Choroid plexus epithelial cell (primary cell): ENCODE measurements around the gene RNF215.
A peak's percentile ranks its signal among the peaks of the same experiment; 100 is the strongest.

Experiments used
- DNase-seq: peaks from one replicate; pipeline ENCODE4 v3.0.0-alpha.2; 2010; ENCODE audit warnings: low read depth
- H3K4me3 ChIP-seq: 2 replicates; pipeline ENCODE4 v1.5.1; 2011; ENCODE audit warnings: low read depth, mild to moderate bottlenecking, control low read depth, low read length, moderate library complexity
- TF ChIP-seq, protein P1 (sequence below): conservative IDR thresholded peaks from 2 replicates; pipeline ENCODE4 v1.5.1; 2011; ENCODE audit warnings: low read depth, mild to moderate bottlenecking, control low read depth, inconsistent platforms, low read length, moderate library complexity

RNF215 gene

DNA sequence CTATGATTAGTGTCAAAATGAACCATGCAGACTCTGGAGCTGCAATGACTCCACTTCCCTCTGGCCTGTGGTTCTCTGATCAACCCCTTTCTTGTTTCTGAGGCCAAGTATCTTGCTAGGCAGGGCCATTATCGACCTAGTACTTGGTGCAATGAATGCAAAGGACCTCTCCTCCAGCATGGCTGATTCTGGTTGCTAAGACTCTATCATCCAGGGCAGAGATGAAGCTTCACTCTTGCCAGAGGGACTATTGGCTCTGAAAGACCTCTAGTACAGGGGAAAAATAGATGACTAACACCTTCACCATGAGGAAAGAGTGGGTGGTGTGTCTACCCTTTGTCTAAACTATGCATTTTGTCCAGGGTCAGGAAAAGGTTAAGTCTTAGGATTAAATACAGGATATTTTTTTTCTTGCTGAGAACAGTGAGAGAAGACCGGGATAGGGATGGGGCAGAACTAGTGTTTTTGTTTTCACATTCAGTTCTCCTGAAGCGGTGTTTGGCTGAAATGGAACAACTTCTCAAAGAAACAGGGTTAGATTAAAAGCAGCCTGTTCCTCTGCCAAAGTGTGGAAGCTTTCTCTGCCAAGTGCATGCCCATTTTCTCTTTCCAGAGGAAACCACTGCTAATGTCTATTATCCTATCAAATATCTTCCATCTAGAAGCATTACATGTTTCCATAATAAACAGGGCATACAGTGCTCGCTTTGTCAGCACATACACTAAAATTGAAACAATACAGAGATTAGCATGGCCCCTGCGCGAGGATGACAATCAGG lies 33.3 kb upstream of the RNF215 start:
- DNase-seq: peak; percentile 89
- TF ChIP-seq, protein P1, sequence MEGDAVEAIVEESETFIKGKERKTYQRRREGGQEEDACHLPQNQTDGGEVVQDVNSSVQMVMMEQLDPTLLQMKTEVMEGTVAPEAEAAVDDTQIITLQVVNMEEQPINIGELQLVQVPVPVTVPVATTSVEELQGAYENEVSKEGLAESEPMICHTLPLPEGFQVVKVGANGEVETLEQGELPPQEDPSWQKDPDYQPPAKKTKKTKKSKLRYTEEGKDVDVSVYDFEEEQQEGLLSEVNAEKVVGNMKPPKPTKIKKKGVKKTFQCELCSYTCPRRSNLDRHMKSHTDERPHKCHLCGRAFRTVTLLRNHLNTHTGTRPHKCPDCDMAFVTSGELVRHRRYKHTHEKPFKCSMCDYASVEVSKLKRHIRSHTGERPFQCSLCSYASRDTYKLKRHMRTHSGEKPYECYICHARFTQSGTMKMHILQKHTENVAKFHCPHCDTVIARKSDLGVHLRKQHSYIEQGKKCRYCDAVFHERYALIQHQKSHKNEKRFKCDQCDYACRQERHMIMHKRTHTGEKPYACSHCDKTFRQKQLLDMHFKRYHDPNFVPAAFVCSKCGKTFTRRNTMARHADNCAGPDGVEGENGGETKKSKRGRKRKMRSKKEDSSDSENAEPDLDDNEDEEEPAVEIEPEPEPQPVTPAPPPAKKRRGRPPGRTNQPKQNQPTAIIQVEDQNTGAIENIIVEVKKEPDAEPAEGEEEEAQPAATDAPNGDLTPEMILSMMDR: no peak
- H3K4me3 ChIP-seq: no peak overlapping the region

DNA sequence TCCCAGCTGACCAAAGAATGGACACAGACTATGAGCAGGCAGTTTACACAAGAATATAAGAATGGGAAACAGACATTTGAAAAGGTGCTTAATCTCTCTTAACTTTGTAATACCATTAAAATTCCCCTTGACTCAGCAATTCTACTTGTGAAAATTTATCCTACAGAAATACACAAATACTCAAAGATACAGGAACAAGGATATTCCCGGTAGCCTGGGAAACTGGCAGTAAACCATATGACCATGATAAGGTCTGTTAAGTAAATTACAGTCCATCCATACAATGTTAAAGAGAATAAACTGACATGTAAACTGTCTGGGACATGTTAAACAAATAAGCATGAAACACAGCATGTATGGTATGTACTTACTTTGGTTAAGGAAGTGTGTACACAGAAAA lies 29.6 kb upstream of the RNF215 start:
- no peak overlapping the region for H3K4me3 ChIP-seq
- DNase-seq: no peak
- TF ChIP-seq, protein P1: no peak

DNA sequence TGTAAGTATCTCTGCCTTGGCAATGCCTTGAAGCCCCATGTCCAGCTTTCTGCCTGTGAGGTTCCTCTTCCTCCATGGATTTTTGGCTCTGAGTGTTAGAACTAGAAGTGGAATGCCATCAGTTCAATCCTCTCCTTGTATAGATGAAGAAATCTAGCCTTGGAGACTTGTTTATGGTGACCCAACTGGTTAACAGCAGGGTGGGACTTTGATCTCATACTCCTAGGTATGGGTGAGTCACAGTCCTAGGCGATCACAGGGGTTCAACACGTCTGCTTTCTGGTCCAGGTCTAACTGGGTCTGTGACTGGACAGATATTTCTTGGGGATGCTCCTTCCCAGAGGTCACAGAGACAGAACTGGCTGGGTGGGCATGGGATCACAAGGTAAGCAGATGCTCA lies 29.2 kb upstream of the RNF215 start:
- H3K4me3 ChIP-seq: no peak overlapping the region
- DNase-seq: peak; percentile 60
- TF ChIP-seq, protein P1: no peak

DNA sequence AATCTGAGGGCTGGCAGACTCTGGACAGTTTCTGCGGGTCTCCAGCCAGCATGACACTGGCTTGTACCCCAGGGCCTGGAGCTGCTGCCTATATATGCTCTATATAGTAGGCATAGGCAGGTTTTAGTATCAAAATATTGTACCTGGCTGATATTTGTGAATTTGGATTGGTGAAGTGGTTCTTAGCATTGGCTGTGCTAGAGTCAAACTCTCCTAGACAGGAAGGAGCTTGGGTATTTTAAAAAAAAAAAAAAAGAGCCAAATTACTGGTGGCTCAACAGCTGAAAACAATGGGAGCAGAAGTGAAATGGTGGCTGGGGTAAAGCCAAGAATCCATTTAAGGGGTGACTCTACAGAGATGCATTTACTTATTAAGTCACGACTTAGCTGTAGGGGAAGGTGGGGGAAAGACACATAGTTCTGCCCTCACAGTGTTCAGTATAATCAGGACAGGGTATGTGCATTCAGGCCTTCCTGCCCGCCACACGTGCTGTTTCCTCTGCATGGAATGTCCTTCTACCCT lies 27.4 kb upstream of the RNF215 start:
- TF ChIP-seq, protein P1: no peak
- DNase-seq: no peak
- H3K4me3 ChIP-seq: no peak overlapping the region

DNA sequence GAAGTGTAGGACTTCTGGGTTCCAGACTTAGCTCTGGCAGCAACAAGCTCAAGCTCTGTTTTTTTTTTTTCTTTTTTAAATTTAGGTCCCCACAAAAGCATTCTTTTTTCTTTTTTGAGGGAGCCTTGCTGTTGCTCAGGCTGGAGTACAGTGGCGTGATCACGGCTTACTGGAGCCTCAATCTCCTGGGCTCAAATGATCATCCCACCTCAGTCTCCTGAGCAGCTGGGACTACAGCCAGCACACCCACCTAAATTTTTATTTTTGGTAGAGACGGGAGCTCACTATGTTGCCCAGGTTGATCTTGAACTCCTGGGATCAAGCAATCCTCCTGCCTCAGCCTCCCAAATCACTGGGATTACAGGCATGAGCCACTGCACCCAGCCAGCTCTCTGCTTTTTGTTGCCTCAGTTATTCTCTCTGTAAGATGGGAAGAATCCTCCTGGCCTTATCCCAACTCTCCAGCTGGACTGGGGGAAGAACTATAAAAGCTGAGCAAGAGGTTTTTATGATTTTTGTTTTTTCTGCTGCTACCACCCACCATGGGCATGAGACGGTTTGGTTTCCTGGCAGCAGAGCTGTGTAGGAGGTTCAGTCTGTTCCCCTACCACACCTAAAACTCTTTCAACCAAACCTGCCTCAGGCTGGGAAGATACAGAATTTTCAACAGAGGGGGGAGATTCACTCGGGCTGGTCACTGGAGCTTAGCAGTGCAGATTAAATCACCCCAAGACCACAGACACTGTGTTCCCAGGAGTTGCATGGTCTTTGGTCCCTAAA lies 26.7 kb upstream of the RNF215 start:
- no peak for DNase-seq
- no peak overlapping the region for H3K4me3 ChIP-seq
- TF ChIP-seq, protein P1: no peak

DNA sequence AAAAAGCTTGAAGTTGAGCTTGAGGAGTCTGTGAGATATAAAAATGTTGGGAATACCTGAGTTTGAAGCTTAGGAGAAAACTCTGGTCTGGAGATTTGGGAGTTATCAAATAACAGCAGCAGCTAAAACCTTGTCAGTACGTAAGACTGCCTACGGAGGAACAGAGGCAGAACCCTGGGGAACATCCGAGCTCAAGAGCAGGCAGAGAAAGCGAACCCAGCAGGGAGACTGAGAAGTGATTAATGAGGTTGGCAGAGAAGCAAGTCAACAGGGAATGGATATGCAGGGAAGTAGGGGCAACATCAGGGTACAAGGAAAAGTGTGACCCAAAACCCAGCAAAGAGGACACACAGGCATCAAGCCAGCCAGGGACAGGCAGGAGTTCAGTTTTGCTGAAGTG lies 25.8 kb upstream of the RNF215 start:
- H3K4me3 ChIP-seq: no peak overlapping the region
- TF ChIP-seq, protein P1: no peak

More for the DNA sequence above, 25.8 kb upstream of the RNF215 start:
- peak; percentile 28 for DNase-seq
